ENCODE data around the gene HOXA13.

The HOXA13 gene

DNA sequence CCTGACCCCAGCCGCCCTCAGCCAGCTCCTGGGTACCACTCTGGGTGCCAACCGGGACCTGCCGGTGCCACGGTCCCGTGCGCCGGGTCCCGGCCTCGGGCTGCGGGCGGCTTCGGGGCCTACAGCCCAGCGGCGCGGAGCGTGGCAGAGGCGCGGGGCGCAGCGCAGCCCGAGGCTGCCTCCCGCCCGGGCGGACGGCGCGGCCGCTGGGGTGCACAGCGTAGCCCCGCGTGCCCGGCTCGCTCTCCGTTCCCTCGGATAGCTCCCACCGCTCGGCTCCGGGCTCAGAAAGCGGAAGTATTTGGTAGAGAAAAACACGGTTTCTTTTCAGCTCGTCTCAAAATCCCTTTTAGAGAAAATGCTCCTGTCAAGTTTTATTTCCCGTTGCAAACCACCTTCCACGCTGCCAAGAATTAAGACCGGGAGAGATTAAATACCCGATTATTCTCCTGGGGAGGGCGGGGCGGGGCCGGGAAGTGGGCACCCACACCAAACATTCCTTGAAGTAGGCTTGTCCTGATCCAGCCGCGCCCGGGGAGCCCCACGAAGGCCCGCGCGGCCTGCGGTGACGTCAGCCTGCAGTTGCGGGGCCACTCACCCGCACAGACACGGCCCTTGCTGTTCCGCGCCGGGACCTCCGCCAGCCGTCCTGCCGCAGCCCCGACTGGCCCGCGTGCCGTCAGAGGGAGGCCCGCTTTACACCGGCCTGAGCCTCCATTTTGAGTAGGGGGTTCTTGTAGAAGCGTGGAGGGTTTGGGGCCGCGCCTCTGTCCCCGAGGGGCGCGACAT, 7.2 kb downstream of the HOXA13 start:
- Histone ChIP-seq H3K4me2 (peak overlapping the region in 6 of 11 experiments; percentile 32 to 87 (median 64); a peak in 11 of 22 replicates), H3K9ac (no peak overlapping the region), H3K27ac (no peak overlapping the region), H3K4me1 (peaks cover 0 to 25% (median 9%) of the 10 kb centered on the region in 10 experiments; a peak in 10 of 20 replicates), H3K4me3 (peak overlapping the region in 4 of 10 experiments; percentile 32 to 50 (median 46); a peak in 9 of 20 replicates), H3K9me3 (replicated peaks in 1 of 11) (peaks cover 0 to 23% (median 0%) of the 10 kb centered on the region in 11 experiments; a peak in 3 of 22 replicates), H3K36me3 (no peaks in the 10 kb centered on the region), H4K20me1 (peaks cover 0 to 95% (median 73%) of the 10 kb centered on the region in 11 experiments; a peak in 19 of 22 replicates), H3K27me3 (peaks cover 100% of the 10 kb centered on the region in 11 experiments)
- TF ChIP-seq Cebpa-rat (IDR thresholded peaks at IDR 0.05) = no peak

DNA sequence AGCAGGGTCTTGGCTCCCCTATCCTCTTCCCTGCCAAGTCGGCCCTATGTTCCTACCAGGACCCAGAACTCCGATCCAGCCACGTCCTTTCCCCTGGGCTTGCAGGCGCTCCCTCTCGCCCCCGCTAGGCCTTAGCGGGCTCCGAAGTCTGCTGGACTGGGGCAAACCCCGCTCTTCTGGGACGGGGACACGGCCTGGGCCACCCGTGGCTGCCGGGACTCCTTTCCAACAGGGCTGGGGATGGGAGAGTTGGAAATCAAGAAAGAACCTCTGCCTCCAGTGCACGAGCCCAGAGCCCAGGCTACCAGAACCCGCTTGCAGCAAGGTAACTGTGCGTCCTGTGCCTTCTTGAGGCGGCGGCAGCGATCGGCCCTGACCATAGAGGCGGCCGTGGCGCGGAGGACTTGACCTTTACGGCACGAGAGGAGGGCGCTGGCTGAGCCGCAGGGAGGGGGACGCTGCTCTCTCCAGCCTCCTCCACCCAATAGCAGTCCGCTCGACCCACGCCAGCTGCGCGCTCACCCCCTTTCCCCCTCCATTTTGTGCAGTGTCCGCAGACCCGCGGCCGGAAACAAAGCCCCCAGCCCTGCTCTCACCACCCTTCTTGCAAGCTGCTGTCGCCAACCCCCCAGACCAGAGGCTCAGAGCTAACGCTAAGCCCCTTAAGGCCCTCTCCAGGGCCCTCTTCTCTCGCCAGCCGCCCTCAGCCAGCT, 7.9 kb downstream of the HOXA13 start:
- Histone ChIP-seq H4K20me1 (peaks cover 0 to 95% (median 76%) of the 10 kb centered on the region in 11 experiments; a peak in 19 of 22 replicates), H3K9ac (no peak overlapping the region), H3K4me3 (peak overlapping the region in 4 of 10 experiments; percentile 32 to 50 (median 46); a peak in 7 of 20 replicates), H3K27me3 (peaks cover 100% of the 10 kb centered on the region in 11 experiments), H3K4me1 (peaks cover 0 to 26% (median 9%) of the 10 kb centered on the region in 10 experiments; a peak in 10 of 20 replicates), H3K4me2 (peak overlapping the region in 6 of 11 experiments; percentile 32 to 87 (median 64); a peak in 11 of 22 replicates), H3K9me3 (replicated peaks in 1 of 11) (peaks cover 0 to 24% (median 0%) of the 10 kb centered on the region in 11 experiments; a peak in 3 of 22 replicates), H3K27ac (no peak overlapping the region), H3K36me3 (no peaks in the 10 kb centered on the region)
- no peak for TF ChIP-seq Cebpa-rat (IDR thresholded peaks at IDR 0.05)

DNA sequence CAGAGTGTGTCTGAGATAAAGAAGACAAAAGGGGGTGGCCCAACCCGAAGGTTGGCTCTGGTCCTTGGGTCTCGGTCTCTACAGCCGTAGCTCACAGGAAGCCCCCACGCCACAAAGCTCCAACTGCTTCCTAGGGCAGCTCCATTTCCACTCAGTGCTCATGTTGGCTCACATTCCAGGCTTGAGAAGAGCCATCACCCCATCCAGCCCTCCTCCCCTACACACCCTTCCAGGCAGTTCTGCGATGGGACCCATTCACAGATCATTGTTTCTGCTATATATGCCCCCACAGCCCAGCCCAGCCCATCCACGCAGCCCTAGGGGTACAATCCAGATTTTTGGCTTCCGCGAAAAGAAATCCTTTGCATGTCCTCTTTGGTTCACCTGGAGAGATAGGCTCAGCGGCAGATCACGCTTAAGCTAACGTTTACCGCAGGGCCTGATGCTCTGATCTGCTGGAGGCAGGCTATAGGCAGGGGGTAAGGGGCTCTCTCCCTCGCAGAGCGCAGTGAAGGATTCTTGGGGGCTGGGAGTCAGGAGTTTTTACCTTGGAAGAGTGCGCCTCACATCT, 8.6 kb downstream of the HOXA13 start:
- peaks cover 0 to 95% (median 80%) of the 10 kb centered on the region in 11 experiments; a peak in 19 of 22 replicates for H4K20me1 ChIP-seq

DNA sequence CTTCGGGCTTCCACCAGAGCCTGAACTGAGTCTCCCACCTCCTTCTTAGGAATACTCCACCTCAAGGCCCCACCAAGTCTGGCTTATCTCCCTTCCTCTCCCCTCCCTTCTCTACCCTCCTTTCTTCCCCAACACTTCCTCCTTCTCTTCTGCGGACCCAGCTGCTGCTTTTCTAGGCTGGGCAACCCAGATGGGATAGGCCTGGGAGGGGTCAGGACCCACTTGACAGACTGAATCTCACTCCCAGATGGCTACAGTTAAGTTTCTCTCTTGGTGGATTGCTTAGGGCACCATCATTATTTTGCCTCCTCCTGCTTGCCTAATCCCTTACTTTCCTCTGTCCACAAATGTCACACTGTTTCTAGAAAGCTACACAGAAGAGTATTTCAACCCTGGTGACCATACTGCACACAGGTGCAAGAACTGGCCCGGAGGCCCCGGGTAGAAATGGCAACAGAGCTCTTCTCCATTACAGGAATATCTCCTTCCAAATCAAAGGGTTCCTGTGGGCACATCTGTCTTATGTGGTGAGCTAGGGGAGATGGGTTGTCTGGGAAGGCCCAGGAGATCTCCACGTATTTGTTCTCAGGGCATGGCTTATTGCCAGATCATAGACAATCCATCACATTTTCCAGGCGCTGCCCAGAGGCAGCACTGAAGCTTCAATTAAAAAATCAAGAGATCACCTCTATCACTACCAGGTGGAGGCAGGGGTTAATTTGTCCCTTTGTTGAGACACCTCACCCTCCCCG, 9.7 kb downstream of the HOXA13 start:
- peaks cover 100% of the 10 kb centered on the region in 11 experiments for H3K27me3 ChIP-seq
- H4K20me1 ChIP-seq = peaks cover 0 to 100% (median 91%) of the 10 kb centered on the region in 11 experiments; a peak in 19 of 22 replicates
- no peak overlapping the region for H3K27ac ChIP-seq
- no peak overlapping the region for H3K4me2 ChIP-seq
- no peak overlapping the region for H3K9ac ChIP-seq
- no peak overlapping the region for H3K4me3 ChIP-seq
- peaks cover 0 to 28% (median 0%) of the 10 kb centered on the region in 11 experiments; a peak in 4 of 22 replicates for H3K9me3 ChIP-seq (replicated peaks in 1 of 11)
- H3K4me1 ChIP-seq = peaks cover 0 to 34% (median 9%) of the 10 kb centered on the region in 10 experiments; a peak in 10 of 20 replicates
- TF ChIP-seq Cebpa-rat (IDR thresholded peaks at IDR 0.05) = no peak
- no peaks in the 10 kb centered on the region for H3K36me3 ChIP-seq

More for the DNA sequence above, 8.6 kb downstream of the HOXA13 start:
- Histone ChIP-seq H3K36me3 (no peaks in the 10 kb centered on the region), H3K9ac (no peak overlapping the region), H3K4me2 (no peak overlapping the region), H3K4me1 (peaks cover 0 to 26% (median 9%) of the 10 kb centered on the region in 10 experiments; a peak in 10 of 20 replicates), H3K4me3 (no peak overlapping the region), H3K27me3 (peaks cover 100% of the 10 kb centered on the region in 11 experiments), H3K9me3 (replicated peaks in 1 of 11) (peaks cover 0 to 24% (median 0%) of the 10 kb centered on the region in 11 experiments; a peak in 3 of 22 replicates), H3K27ac (no peak overlapping the region)
- TF ChIP-seq Cebpa-rat (IDR thresholded peaks at IDR 0.05) = no peak

DNA sequence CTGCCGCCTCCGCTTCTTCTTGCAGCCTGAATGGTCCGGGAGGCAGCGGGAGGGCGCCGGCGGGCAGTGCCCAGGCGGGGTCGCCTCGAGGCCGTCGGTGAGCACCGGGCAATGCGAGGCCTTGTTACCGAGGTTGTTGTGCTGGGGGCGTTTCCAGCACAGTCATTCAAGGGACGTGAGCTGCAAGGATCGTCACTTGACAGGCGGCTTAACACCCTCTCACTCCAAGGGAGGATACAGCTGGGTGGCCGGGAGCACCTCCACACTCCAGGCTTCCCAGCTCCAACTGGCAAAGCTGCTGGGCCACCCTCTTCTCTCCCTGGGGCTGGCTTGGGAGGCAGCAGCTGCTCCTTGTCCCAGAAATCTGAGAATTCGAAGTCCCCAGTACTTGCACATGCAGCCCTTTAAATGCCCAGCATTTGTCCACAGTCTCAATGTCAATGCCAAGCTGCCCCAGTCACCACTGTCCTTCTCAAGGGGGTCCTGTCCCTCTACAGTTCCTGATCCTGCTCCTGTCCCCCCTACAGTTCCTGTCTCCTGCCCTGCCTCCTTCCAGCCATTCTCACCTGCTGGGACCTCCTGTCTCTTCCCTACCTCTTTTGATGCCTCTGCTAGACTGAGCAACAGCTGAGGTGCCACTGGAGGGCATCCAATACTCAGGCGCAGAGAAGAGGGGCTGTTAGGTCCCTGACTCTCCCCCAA, 10.4 kb downstream of the HOXA13 start:
- H3K36me3 ChIP-seq = no peaks in the 10 kb centered on the region
- no peak overlapping the region for H3K27ac ChIP-seq
- peak overlapping the region in 2 of 10 experiments; percentile 39 to 42; a peak in 1 of 20 replicates for H3K4me3 ChIP-seq
- peaks cover 0 to 41% (median 10%) of the 10 kb centered on the region in 10 experiments; a peak in 11 of 20 replicates for H3K4me1 ChIP-seq
- H3K9me3 ChIP-seq (replicated peaks in 1 of 11) = peaks cover 0 to 35% (median 0%) of the 10 kb centered on the region in 11 experiments; a peak in 6 of 22 replicates
- peaks cover 100% of the 10 kb centered on the region in 11 experiments for H3K27me3 ChIP-seq
- H3K4me2 ChIP-seq = peak overlapping the region in 3 of 11 experiments; percentile 49 to 82 (median 79); a peak in 5 of 22 replicates
- peaks cover 0 to 100% (median 92%) of the 10 kb centered on the region in 11 experiments; a peak in 19 of 22 replicates for H4K20me1 ChIP-seq
- H3K9ac ChIP-seq = no peak overlapping the region
- no peak for TF ChIP-seq Cebpa-rat (IDR thresholded peaks at IDR 0.05)

DNA sequence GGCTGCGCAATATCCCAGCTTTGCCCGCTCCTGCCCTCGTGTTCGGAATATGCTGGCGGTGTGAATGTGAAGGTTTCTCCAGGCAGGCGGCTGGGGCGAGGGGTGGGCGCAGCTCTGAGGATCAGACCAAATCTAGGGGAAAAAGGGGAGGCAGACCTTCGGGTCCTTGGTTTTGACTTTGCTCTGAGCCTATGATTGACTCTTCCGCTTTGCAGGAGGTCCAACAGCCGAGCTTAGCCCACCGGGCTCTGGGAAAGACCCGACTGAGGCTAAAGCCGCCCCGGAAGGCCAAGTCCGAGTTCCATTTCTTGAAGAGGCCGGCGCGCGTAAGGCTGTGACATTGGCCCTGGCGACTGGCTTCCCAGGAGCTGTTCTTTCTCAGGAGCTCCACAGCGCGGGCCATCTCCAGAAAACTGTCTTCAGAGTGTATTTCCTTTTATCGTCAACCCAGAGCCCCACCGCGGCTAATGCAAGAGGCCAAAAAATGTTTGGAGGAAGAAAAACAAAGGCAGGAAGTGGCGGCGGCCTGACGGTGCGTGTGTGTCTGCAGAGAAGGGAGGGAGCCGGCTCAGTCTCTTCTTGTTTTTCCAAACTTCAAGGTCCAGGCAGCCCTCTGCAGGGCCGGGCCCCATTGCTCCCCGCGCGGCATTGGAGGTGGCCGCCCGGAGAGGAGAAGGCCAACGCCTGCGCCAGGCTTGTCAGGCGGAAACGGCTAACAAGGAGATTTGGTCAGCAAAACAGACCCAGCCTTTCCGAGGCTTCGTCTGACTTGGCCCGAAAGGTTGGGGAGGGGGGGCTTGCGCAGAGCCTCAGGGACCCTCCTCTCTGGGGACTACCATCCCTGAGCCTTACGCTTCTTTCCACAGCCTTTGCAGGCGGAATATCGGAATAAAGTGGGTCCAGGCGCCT, 11.3 kb downstream of the HOXA13 start:
- Histone ChIP-seq H3K9ac (no peak overlapping the region), H3K4me1 (peaks cover 0 to 45% (median 13%) of the 10 kb centered on the region in 10 experiments; a peak in 12 of 20 replicates), H4K20me1 (peaks cover 0 to 100% (median 95%) of the 10 kb centered on the region in 11 experiments; a peak in 19 of 22 replicates), H3K27ac (no peak overlapping the region), H3K9me3 (replicated peaks in 1 of 11) (peaks cover 0 to 37% (median 0%) of the 10 kb centered on the region in 11 experiments; a peak in 6 of 22 replicates), H3K4me3 (peak overlapping the region in 4 of 10 experiments; percentile 37 to 42 (median 40); a peak in 9 of 20 replicates), H3K36me3 (no peaks in the 10 kb centered on the region), H3K27me3 (peaks cover 100% of the 10 kb centered on the region in 11 experiments), H3K4me2 (peak overlapping the region in 7 of 11 experiments; percentile 5 to 82 (median 43); a peak in 13 of 22 replicates)
- no peak for TF ChIP-seq Cebpa-rat (IDR thresholded peaks at IDR 0.05)
